WTC11 (cell line): ENCODE data around the gene UNC119.

Source experiments
- CREB1 ChIP-seq: sonication (generic); formaldehyde crosslinking; IDR thresholded peaks from 2 replicates; pipeline ENCODE4 v1.8.0; 2023; ENCODE audit warnings: mild to moderate bottlenecking, missing genetic modification reagents
- CTCF ChIP-seq: fragments of 200-600 bp; IDR thresholded peaks from 2 replicates; pipeline ENCODE4 v1.8.0; 2022; ENCODE audit warnings: antibody characterized with exemption
- GTF2I ChIP-seq: fragments of 250-450 bp; sonication (Bioruptor Pico); conservative IDR thresholded peaks from 2 replicates; pipeline ENCODE4 v1.4.0; 2021; ENCODE audit warnings: mild to moderate bottlenecking
- ZBTB21 ChIP-seq: sonication (generic); formaldehyde crosslinking; IDR thresholded peaks from 2 replicates; pipeline ENCODE4 v1.8.1; 2023; ENCODE audit warnings: mild to moderate bottlenecking, missing genetic modification reagents, borderline replicate concordance
- ZNF671 ChIP-seq: fragments of 250-450 bp; sonication (Bioruptor Pico); IDR thresholded peaks from 2 replicates; pipeline ENCODE4 v1.8.0; 2021; ENCODE audit warnings: mild to moderate bottlenecking
- TF ChIP-seq, protein P1 (sequence below): sonication (generic); formaldehyde crosslinking; IDR thresholded peaks from 2 replicates; pipeline ENCODE4 v1.8.1; 2022; ENCODE audit warnings: low read depth, missing genetic modification reagents, borderline replicate concordance

- TF ChIP-seq CREB1 (no peak), CTCF (no peak), GTF2I (CRISPR knock-in tag) (no peak), ZNF671 (CRISPR knock-in tag) (no peak), ZBTB21 (CRISPR knock-in tag) (no peak)
- TF ChIP-seq, protein P1, sequence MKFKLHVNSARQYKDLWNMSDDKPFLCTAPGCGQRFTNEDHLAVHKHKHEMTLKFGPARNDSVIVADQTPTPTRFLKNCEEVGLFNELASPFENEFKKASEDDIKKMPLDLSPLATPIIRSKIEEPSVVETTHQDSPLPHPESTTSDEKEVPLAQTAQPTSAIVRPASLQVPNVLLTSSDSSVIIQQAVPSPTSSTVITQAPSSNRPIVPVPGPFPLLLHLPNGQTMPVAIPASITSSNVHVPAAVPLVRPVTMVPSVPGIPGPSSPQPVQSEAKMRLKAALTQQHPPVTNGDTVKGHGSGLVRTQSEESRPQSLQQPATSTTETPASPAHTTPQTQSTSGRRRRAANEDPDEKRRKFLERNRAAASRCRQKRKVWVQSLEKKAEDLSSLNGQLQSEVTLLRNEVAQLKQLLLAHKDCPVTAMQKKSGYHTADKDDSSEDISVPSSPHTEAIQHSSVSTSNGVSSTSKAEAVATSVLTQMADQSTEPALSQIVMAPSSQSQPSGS (CRISPR knock-in tag), result no peak
Measured at GRCh38 chr17:28530926-28531325, 21.5 kb downstream of the UNC119 start.
